ENCODE data around the gene COX4I1.

COX4I1 gene

DNA sequence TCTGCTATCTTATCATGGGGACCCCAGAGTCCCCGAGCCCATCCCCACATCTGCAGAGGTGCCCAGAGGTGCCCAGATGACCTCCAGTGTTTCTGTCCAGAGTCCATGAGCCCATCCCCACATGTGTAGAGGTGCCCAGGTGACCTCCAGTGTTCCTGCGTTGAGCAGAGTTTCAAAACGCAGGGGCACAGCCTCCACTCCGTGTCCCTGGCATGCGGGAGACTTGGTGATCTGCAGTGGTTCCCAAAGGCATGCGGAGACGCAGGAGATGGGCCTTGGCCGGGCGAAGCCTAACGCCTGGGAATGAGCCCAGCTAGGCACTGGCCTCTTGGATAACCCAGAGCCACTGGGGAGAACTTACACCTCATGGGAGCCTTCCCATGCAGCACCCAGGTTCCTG is 41.3 kb downstream of the COX4I1 start:
- TF ChIP-seq, protein P1, sequence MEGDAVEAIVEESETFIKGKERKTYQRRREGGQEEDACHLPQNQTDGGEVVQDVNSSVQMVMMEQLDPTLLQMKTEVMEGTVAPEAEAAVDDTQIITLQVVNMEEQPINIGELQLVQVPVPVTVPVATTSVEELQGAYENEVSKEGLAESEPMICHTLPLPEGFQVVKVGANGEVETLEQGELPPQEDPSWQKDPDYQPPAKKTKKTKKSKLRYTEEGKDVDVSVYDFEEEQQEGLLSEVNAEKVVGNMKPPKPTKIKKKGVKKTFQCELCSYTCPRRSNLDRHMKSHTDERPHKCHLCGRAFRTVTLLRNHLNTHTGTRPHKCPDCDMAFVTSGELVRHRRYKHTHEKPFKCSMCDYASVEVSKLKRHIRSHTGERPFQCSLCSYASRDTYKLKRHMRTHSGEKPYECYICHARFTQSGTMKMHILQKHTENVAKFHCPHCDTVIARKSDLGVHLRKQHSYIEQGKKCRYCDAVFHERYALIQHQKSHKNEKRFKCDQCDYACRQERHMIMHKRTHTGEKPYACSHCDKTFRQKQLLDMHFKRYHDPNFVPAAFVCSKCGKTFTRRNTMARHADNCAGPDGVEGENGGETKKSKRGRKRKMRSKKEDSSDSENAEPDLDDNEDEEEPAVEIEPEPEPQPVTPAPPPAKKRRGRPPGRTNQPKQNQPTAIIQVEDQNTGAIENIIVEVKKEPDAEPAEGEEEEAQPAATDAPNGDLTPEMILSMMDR (IDR thresholded peaks at IDR 0.05), result no peak
- no peak overlapping the region for H3K4me3 ChIP-seq
- H3K27ac ChIP-seq, result no peak overlapping the region
- DNase-seq (ENCODE audit: low spot score), result no peak

GRCh38 chr16:85842435-85842834 is 42.9 kb downstream of the COX4I1 start:
- DNase-seq (ENCODE audit: low spot score), result no peak
- no peak overlapping the region for H3K4me3 ChIP-seq
- no peak overlapping the region for H3K27ac ChIP-seq
- TF ChIP-seq, protein P1 (IDR thresholded peaks at IDR 0.05), result no peak

DNA sequence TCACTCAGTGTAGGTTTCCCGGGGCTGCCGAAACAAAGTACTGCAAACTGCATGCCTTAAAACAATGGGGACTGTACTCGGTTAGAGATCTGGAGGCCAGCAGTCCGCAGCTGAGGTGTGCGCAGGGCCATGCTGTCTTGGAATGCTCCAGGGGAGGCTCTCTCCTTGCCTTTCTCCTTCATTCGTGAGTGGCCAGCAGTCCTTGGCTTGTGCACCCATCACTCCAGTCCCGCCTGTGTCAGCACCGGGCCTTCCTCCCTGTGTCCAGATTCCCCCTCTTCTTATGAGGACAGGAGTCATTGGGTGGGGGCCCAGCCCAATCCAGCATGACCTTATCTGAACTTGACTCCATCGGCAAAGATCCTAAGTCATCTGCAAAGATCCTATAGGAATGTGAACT is 43.4 kb downstream of the COX4I1 start:
- DNase-seq (ENCODE audit: low spot score), result no peak
- Histone ChIP-seq H3K27ac (no peak overlapping the region), H3K4me3 (no peak overlapping the region)
- TF ChIP-seq, protein P1 (IDR thresholded peaks at IDR 0.05), result no peak

DNA sequence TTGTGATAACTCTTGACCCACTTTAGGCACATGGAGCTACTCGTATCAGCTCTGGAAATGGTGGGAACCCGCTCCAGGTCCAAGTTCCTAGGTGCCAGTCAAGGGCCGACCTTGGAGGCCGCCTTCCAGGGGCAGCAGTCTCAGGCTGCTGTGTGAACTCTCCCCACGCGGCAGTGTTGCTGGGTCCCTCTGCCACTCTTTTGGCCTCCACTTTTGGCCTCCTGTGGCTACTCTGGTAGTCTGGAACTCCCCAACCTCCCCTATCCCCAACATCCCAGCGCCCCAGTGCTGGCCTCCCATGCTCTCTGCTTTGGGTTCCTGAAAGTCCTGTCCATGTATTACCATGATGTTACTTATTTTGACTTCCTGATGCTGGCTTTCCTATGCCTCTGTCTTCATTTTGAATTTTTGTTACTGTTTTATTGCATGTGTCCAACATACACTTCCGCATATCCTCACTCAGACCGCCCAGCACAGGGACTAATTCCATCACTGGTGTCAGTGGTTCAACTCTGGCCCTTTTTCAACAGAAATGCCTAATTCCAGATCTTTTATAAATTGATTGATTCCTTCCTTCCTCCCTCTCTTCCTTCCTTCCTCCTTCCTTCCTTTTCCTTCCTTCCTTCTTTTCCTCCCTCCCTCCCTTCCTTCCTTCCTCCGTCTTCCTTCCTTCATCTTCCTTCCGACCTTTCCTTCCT is 44.1 kb downstream of the COX4I1 start:
- DNase-seq (ENCODE audit: low spot score), result no peak
- TF ChIP-seq, protein P1 (IDR thresholded peaks at IDR 0.05), result no peak
- Histone ChIP-seq H3K27ac (no peak overlapping the region), H3K4me3 (no peak overlapping the region)

GRCh38 chr16:85844169-85844481 is 44.6 kb downstream of the COX4I1 start:
- no peak overlapping the region for H3K4me3 ChIP-seq
- TF ChIP-seq, protein P1 (IDR thresholded peaks at IDR 0.05), result no peak
- no peak overlapping the region for H3K27ac ChIP-seq
- no peak for DNase-seq (ENCODE audit: low spot score)

- no peak overlapping the region for H3K27ac ChIP-seq
- TF ChIP-seq, protein P1 (IDR thresholded peaks at IDR 0.05), result no peak
- DNase-seq (ENCODE audit: low spot score), result no peak
- H3K4me3 ChIP-seq, result peak overlapping the region; percentile 17
Measured at GRCh38 chr16:85844786-85845185, 45.3 kb downstream of the COX4I1 start.

DNA sequence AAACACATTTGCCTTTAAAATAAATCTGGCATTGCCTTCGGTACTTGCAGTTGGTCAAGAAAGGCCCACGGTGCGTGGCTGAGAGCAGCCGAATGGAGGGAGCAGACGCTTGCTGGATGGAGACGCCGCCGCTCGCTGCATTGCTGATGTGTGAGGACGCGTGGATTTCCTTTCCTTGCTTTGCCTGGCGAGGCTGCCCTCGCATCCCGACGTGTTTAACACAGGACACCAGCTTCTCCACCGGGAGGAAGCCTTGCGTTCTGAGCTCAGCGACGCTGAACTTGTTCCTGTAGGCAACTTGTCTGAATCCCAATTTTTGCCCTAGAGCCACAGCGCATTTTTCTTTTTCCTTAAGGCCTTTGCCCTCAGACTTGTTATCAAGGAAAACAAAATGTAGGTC is 45.8 kb downstream of the COX4I1 start:
- TF ChIP-seq, protein P1 (IDR thresholded peaks at IDR 0.05), result no peak
- no peak overlapping the region for H3K27ac ChIP-seq
- no peak for DNase-seq (ENCODE audit: low spot score)
- peak overlapping the region; percentile 17 for H3K4me3 ChIP-seq
